Pancreas (tissue), 10 donors: ENCODE measurements around the gene NQO2. TPM values are rescaled to one million over a fixed set of nuclear protein-coding genes. Genes with fewer than 3 reads are reported as not detected.
"Not testable (repeated sequence)": the region's sequence is repeated elsewhere in the genome, so short reads cannot be mapped to it uniquely, and the experiment has no call there.

Experiments used
- ATAC-seq, 4 donors: fragments of 200-7000 bp; cut with Tn5 transposase; one replicate each; pipeline versions ENCODE4 v1.8.0 to v1.9.1; 2020; ENCODE audit warnings: mild to moderate bottlenecking in 4 of 4, moderate library complexity in 4 of 4
- DNase-seq, 6 donors: peaks; one replicate each; pipeline ENCODE4 v3.0.0-alpha.2; 2020
- FAIRE-seq: peaks from 2 replicates; lab custom pipeline; 2012; peaks lifted over from hg19 to GRCh38; lab: Jason Lieb, UNC
- H3K27ac ChIP-seq, 4 donors: fragments of 200-600 bp; sonication (generic); 1 replicate in 3 of 4; 2 replicates in 1 of 4; pipeline versions ENCODE4 v1.5.0 to v1.8.0; 2020
- H3K27me3 ChIP-seq, 4 donors: fragments of 200-600 bp; one replicate each; pipeline ENCODE4 v1.8.0; 2021
- H3K36me3 ChIP-seq, 3 donors: fragments of 200-600 bp; sonication (generic) in 1 of 3; one replicate each; pipeline versions ENCODE4 v1.5.0 to v1.8.0; 2020 to 2021
- H3K4me1 ChIP-seq, 3 donors: fragments of 200-600 bp; one replicate each; pipeline ENCODE4 v1.8.0; 2021
- H3K4me3 ChIP-seq, 4 donors: fragments of 200-600 bp; sonication (generic) in 2 of 4; one replicate each; pipeline versions ENCODE4 v1.5.0 to v1.8.0; 2020 to 2021
- H3K9me3 ChIP-seq, 4 donors: fragments of 200-600 bp; one replicate each; pipeline ENCODE4 v1.8.0; 2021
- CTCF ChIP-seq, 4 donors: fragments of 200-600 bp; sonication (generic) in 3 of 4; IDR thresholded peaks; one replicate each; pipeline versions ENCODE4 v1.5.0 to v1.8.0; 2021; ENCODE audit warnings: antibody characterized with exemption in 4 of 4
- WGBS, 2 donors: extraction: QIAGEN DNeasy Blood & Tissue Kit; methylation state at CpG; one replicate each; pipeline ENCODE4 v1.1.7; 2013; 5-methylcytosine and 5-hydroxymethylcytosine counted together
- intact Hi-C, 3 donors: fragments of 100-400 bp; cut with DNase I; formaldehyde crosslinking; loops; one replicate each; pipeline versions ENCODE4 v1.11.1 to v1.14.2; 2022
- polyA plus RNA-seq, 2 donors: library from polyadenylated mRNA; stranded (reverse); fragments of 200-250 nt; gene quantifications; one replicate each; pipeline ENCODE4 v1.2.3, GENCODE V29; 2013
- total RNA-seq, 6 donors: library from RNA; stranded (reverse); fragmentation: NEBNext Ultra II Directional in 4 of 6; extraction: Animal tissue kit (Norgen Biotek cat#: 25700) in 4 of 6; gene quantifications; one replicate each; pipeline versions ENCODE4 v1.2.1 to v1.2.4, GENCODE V29; 2021 to 2023
- donor health status: healthy with polysubstance abuse.
- donor health status: DM: no; HTN: no; CAD: no; lungs with moderate emphysema.
- donor health status: DM: no; HTN: no; CAD: no.
- donor health status: control.
- donor health status: control.
- donor health status: Bipolar disorder and iron deficiency.
- donor health status: DM: yes; HTN: yes; CAD: no.
- donor health status: DM: no; HTN: no; CAD: no.
- donor health status: DM: no; HTN: no; CAD: no.
- donor health status: DM: yes; HTN: yes; CAD: no.

The NQO2 gene
- total and polyA plus RNA-seq, 8 donors, result 12.7 to 23.0 (median 21.1) TPM

GRCh38 chr6:3005077-3005476 is 5.4 kb downstream of the NQO2 start:
- H3K4me3 ChIP-seq, result no peak overlapping the region
- peaks cover 0 to 7% (median 0%) of the 10 kb centered on the region in 3 donors for H3K4me1 ChIP-seq
- 94 to 98% methylated on average over 9 of the region's 9 CpGs for WGBS, 2 donors
- ATAC-seq (no peak), FAIRE-seq (no peak), DNase-seq (no peak)
- H3K27me3 ChIP-seq, result no peaks in the 10 kb centered on the region
- no peak overlapping the region for H3K27ac ChIP-seq
- intact Hi-C loops, result loop anchor here in 1 of 3 donors (5.0 kb wide), 1 partner anchor 42 kb away; no protein-coding TSS in a partner anchor
- no peaks in the 10 kb centered on the region for H3K36me3 ChIP-seq
- H3K9me3 ChIP-seq, result no peaks in the 10 kb centered on the region
- no peak for TF ChIP-seq CTCF (IDR thresholded peaks at IDR 0.05)

- intact Hi-C loops, result loop anchor here in 1 of 3 donors (5.0 kb wide), 1 partner anchor 41 kb away; no protein-coding TSS in a partner anchor
- 95 to 97% methylated on average over 9 of the region's 9 CpGs for WGBS, 2 donors
- TF ChIP-seq CTCF (IDR thresholded peaks at IDR 0.05), result no peak
- no peak overlapping the region for H3K27ac ChIP-seq
- no peak overlapping the region for H3K4me3 ChIP-seq
- no peak for DNase-seq
- no peak for ATAC-seq
- no peaks in the 10 kb centered on the region for H3K27me3 ChIP-seq
- H3K4me1 ChIP-seq, result peaks cover 0 to 3% (median 0%) of the 10 kb centered on the region in 3 donors
- FAIRE-seq, result no peak
- H3K36me3 ChIP-seq, result peaks cover 0 to 4% (median 0%) of the 10 kb centered on the region in 3 donors
- H3K9me3 ChIP-seq, result no peaks in the 10 kb centered on the region
These were observed 6.2 kb downstream of the NQO2 start for GRCh38 chr6:3005874-3006273.

- H3K4me1 ChIP-seq, result peaks cover 0 to 2% (median 0%) of the 10 kb centered on the region in 3 donors
- H3K27ac ChIP-seq, result no peak overlapping the region
- DNase-seq (no peak), ATAC-seq (no peak), FAIRE-seq (no peak)
- no peak for TF ChIP-seq CTCF (IDR thresholded peaks at IDR 0.05)
- 90% methylated on average over 5 of the region's 5 CpGs for WGBS, 2 donors
- H3K4me3 ChIP-seq, result no peak overlapping the region
- H3K36me3 ChIP-seq, result peaks cover 0 to 4% (median 0%) of the 10 kb centered on the region in 3 donors
- intact Hi-C loops, result loop anchor here in 1 of 3 donors (5.0 kb wide), 1 partner anchor 41 kb away; no protein-coding TSS in a partner anchor
- H3K9me3 ChIP-seq, result no peaks in the 10 kb centered on the region
- no peaks in the 10 kb centered on the region for H3K27me3 ChIP-seq
These were observed 6.8 kb downstream of the NQO2 start for GRCh38 chr6:3006476-3006875.

GRCh38 chr6:3007571-3007970 is 7.9 kb downstream of the NQO2 start:
- intact Hi-C loops, result loop anchor here in 1 of 3 donors (5.0 kb wide), 1 partner anchor 40 kb away; no protein-coding TSS in a partner anchor
- WGBS, 2 donors, result 91 to 92% methylated on average over 3 of the region's 3 CpGs
- no peak overlapping the region for H3K4me3 ChIP-seq
- ATAC-seq (no peak), DNase-seq (no peak), FAIRE-seq (no peak)
- no peaks in the 10 kb centered on the region for H3K4me1 ChIP-seq
- no peaks in the 10 kb centered on the region for H3K9me3 ChIP-seq
- H3K27me3 ChIP-seq, result no peaks in the 10 kb centered on the region
- no peak for TF ChIP-seq CTCF (IDR thresholded peaks at IDR 0.05)
- no peak overlapping the region for H3K27ac ChIP-seq
- H3K36me3 ChIP-seq, result peaks cover 0 to 4% (median 0%) of the 10 kb centered on the region in 3 donors

- not testable (repeated sequence) for H3K36me3 ChIP-seq, H3K27me3 ChIP-seq, ATAC-seq, H3K9me3 ChIP-seq, H3K27ac ChIP-seq, DNase-seq, H3K4me3 ChIP-seq, H3K4me1 ChIP-seq, FAIRE-seq
- intact Hi-C loops, result loop anchor here in 1 of 3 donors (5.0 kb wide), 1 partner anchor 39 kb away; no protein-coding TSS in a partner anchor
- WGBS, 2 donors, result 97 to 98% methylated on average over 17 of the region's 17 CpGs
These were observed 9.1 kb downstream of the NQO2 start for GRCh38 chr6:3008712-3009265.
